Hematopoietic multipotent progenitor cell treated with erythropoietin and hydrocortisone succinate and interleukin-3 and kit ligand, for 6 days (in vitro differentiated cells): ENCODE data around the gene GPR68.
"Not testable (repeated sequence)": the region's sequence is repeated elsewhere in the genome, so short reads cannot be mapped to it uniquely, and the experiment has no call there.

Source experiments
- DNase-seq: peaks from one replicate; pipeline ENCODE4 v3.0.0-alpha.2; 2015

GPR68 gene

DNA sequence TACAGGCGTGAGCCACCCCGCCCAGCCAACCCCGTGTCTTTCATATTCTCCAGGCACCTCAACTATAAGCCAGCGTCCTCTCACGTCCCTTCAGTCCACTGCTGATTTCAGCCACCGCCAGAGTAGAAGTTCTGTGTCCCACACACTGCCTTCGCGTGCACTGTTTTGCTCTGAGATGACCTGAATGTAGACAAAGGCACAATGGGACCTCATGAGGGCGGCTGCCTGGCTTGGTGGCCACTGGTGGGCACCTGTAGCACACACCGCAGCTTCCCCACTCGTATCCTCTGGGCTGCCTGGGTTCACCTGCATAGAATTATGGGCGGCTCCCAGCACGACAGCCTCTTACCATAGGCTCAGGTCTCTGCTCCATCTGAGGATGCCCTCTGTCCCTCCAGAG, 57.2 kb downstream of the GPR68 start:
- DNase-seq: no peak

DNA sequence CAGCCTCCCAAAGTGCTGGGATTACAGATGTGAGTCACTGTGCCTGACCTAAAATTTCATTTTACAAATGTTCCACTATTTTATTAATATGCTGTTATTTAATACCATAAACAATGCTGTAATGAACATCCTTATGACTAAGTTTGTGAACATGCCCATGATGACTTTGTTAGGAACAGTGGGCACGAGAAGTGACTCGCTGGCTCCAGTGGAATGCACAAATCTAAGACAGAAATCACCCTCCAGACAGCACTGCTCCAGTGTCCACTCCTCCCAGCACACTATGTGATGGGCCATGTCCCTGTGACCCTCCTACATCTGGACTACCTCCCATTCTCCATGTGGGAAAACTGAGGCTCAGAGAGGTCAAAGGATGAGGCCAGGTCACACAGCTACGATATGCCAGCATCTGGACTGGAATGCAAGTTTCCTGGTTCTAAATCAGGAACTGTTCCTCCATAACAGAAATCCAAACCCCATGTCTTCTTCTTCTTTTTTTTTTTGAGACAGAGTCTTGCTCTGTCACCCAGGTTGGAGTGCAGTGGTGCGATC, 57.9 kb downstream of the GPR68 start:
- DNase-seq: no peak

DNA sequence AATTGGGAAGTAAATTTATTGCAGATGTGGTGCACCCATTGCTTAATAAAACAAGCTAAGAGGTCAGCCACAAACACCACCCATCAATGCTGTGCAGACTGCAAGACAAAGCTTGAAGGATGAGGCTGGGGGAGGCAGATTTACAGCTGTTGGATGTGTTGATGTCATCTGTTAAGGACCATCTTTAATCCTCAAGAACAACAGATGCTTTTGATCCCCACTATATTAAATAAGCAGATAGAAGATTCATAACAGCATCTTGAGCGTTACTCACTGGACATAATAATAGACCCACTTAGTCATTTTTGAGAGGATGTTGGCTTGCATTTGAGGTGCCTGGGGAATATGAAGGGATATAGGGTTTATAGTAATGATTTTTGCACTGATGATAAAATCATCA, 58.8 kb downstream of the GPR68 start:
- DNase-seq: no peak

DNA sequence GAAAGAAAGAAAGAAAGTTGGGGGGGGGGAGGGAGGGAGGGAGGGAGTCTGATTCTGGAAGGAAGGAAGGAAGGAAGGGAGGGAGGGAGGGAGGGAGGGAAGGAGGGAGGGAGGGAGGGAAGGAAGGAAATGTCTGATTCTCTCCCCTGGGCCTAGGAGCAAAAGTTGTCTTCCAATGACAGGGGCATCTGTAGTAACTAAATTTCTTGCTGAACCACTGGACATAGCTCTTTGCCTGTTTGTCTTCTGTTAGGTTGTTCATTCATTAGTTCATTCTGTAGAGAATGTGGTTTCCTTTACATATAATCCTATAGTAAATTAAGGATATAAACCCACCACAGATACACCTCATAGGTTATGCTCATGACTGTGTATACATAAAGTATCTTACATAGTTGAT, 59.9 kb downstream of the GPR68 start:
- DNase-seq: no peak

DNA sequence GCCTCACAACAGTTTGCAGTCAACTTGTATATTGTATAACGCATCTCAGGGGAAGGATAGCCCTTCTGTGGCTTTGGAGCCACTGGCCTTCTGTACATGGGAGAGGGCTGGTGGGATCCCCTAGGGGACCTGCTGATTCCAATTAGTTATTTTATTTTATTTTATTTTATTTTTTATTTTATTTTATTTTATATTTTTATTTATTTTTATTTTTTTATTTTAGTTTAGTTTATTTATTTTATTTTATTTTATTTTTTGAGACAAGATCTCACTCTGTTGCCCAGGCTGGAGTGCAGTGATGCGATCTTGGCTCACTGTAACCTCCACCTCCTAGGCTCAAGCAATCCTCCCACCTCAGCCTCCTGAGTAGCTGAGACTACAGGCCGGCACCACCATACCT, 61.8 kb downstream of the GPR68 start:
- DNase-seq: not testable (repeated sequence)
